ENCODE measurements around the gene SNAI3. TPM values are rescaled to one million over a fixed set of nuclear protein-coding genes. Genes with fewer than 3 reads are reported as not detected.

SNAI3 gene
- total and polyA plus RNA-seq, 9 of the 15 experiments (the other 6 are each of a cell fraction or from before 2014, with no cell fraction given): 0.04 to 4.1 (median 0.80) TPM; not detected in 1

DNA sequence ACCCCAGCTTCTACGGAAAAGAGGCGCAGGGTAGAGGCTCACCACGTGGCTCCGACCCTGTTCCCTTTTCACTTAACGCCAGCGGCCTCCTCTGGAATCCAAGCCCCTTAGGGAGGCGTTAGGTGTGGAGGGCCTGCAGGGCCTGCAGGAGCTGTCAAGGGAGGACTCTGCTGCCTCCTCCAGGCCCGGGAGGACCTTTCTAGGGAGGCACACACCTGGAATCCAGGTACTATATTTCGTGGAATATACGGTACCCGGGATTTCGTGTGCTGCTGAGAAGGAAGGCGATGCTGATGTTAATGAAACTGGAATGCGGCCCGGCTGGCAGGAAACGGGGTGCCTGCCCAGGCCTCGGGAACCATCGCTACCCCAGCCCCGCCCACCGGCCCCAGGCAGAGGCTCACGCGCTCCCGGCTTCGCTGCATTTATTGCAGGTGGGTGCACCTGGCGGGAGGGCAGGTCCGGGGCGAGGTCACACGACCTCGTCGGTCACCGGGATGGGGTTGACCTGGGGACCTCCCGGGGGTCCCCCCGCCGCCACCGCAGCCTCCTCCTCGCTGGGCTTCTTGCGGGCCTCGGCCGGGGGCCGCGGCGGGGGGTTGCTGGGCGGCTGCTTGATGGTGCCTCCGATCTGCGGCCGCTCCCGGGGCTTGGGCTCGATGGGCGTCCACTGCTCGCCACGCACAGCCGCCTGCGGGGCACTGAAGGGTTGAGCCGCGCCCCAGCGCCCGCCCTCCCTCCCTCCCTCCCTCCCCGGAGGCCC lies 43.2 kb downstream of the SNAI3 start:
- ATAC-seq: no peak
- no peak overlapping the region for H2AFZ ChIP-seq (ENCODE audit: low read depth, low read length)
- in situ Hi-C loops (cut with MboI): no loop called here
- TF ChIP-seq BDP1 (IDR thresholded peaks at IDR 0.05; ENCODE audit: insufficient read depth, insufficient read length) (no peak), ZEB2 (IDR thresholded peaks at IDR 0.05) (0 out of 2 replicates have a peak, but pooled peaks have one; percentile 31), ZNF445 (CRISPR knock-in tag; IDR thresholded peaks at IDR 0.05; ENCODE audit: low read depth) (no peak), HOMEZ (CRISPR knock-in tag; IDR thresholded peaks at IDR 0.05) (no peak), ZFP91 (CRISPR knock-in tag; IDR thresholded peaks at IDR 0.05) (no peak), BRCA1 (IDR thresholded peaks at IDR 0.05) (no peak), BRCA1 (CRISPR knock-in tag; IDR thresholded peaks at IDR 0.05) (no peak), THAP7 (CRISPR knock-in tag; IDR thresholded peaks at IDR 0.05) (no peak), TAF7 (tag; IDR thresholded peaks at IDR 0.05) (no peak), ZFP36 (IDR thresholded peaks at IDR 0.05; ENCODE audit: low read depth, low read length, partially characterized antibody) (no peak), RAD21 (CRISPR knock-in tag; conservative IDR thresholded peaks at IDR 0.05 in 1 of 2, IDR thresholded peaks at IDR 0.05 in 1 of 2) (no peak), SNRNP70 (optimal IDR thresholded peaks at IDR 0.05; ENCODE audit: low read depth, low read length) (no peak), ZBTB7A (IDR thresholded peaks at IDR 0.05; ENCODE audit: borderline replicate concordance, control insufficient read depth, low read depth, low read length) (0 out of 2 replicates have a peak, but pooled peaks have one; percentile 13), MECOM (CRISPR knock-in tag; IDR thresholded peaks at IDR 0.05) (no peak)
- TF ChIP-seq, protein P1, sequence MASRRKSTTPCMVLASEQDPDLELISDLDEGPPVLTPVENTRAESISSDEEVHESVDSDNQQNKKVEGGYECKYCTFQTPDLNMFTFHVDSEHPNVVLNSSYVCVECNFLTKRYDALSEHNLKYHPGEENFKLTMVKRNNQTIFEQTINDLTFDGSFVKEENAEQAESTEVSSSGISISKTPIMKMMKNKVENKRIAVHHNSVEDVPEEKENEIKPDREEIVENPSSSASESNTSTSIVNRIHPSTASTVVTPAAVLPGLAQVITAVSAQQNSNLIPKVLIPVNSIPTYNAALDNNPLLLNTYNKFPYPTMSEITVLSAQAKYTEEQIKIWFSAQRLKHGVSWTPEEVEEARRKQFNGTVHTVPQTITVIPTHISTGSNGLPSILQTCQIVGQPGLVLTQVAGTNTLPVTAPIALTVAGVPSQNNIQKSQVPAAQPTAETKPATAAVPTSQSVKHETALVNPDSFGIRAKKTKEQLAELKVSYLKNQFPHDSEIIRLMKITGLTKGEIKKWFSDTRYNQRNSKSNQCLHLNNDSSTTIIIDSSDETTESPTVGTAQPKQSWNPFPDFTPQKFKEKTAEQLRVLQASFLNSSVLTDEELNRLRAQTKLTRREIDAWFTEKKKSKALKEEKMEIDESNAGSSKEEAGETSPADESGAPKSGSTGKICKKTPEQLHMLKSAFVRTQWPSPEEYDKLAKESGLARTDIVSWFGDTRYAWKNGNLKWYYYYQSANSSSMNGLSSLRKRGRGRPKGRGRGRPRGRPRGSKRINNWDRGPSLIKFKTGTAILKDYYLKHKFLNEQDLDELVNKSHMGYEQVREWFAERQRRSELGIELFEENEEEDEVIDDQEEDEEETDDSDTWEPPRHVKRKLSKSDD (conservative IDR thresholded peaks at IDR 0.05; ENCODE audit: low read length): no peak

More for the DNA sequence above, 43.2 kb downstream of the SNAI3 start:
- Histone ChIP-seq H3K4me1 (replicated peaks in 1 of 2; ENCODE audit: control insufficient read depth in 2 of 2, insufficient read depth in 2 of 2, low read length in 2 of 2) (peaks cover 0 to 85% of the 10 kb centered on the region in 2 experiments; a peak in 3 of 5 replicates), H3K79me2 (ENCODE audit: control insufficient read depth, insufficient read depth, low read length) (0 out of 3 replicates have a peak, but pooled peaks cover 1% of the 10 kb centered on the region), H4K20me1 (replicated peaks; ENCODE audit: control insufficient read depth, insufficient read depth, low read length) (peaks cover 5% of the 10 kb centered on the region; the same call in 1 of the 2 replicates), H3K27me3 (ENCODE audit: control insufficient read depth in 2 of 2, insufficient read depth in 2 of 2, low read length in 2 of 2) (peaks cover 13 to 18% of the 10 kb centered on the region in 2 experiments; a peak in 3 of 5 replicates), H3K27ac (ENCODE audit: extremely low read depth, low read depth, low read length) (no peak overlapping the region), H3K9me3 (replicated peaks; ENCODE audit: control insufficient read depth, insufficient read depth, low read depth, low read length) (no peaks in the 10 kb centered on the region), H3K9ac (ENCODE audit: insufficient read depth in 1 of 2, low read depth in 2 of 2, low read length in 2 of 2) (no peak overlapping the region), H3K4me3 (no peak overlapping the region), H3K4me2 (ENCODE audit: insufficient read depth, low read length) (no peak overlapping the region), H3K36me3 (ENCODE audit: control insufficient read depth, insufficient read depth, low read length) (peaks cover 26% of the 10 kb centered on the region; the same call in 1 of the 3 replicates), H3K9me1 (ENCODE audit: control insufficient read depth, insufficient read depth, low read length) (no peaks in the 10 kb centered on the region)
- no peak for DNase-seq (ENCODE audit: extremely low read depth in 1 of 4, low spot score in 3 of 4)
- ChIA-PET POLR2A (interaction anchor here (0.6 kb wide), 1 partner anchor 38 kb away, joined by 3 read pairs; no protein-coding TSS in a partner anchor), CTCF (ENCODE audit: low intra/inter-chr PET ratio) (no interaction called here)
- no peak for FAIRE-seq
- intact Hi-C loops (cut with micrococcal nuclease): no loop called here
- 89% methylated on average over 41 of the region's 58 CpGs for WGBS (ENCODE audit: insufficient coverage, low coverage, missing lambda C conversion rate)
- no TSS peak for BruUV-seq (replicated peaks)

All from K562 (cell line).